Activated gamma-delta T cell treated with anti-CD3 and anti-CD28 coated beads, Interleukin-2, amount 50 U/mL, for 16 hours (primary cell): ENCODE measurements around the gene RBX1.
A peak's percentile ranks its signal among the peaks of the same experiment; 100 is the strongest.
"Not testable (repeated sequence)": the region's sequence is repeated elsewhere in the genome, so short reads cannot be mapped to it uniquely, and the experiment has no call there.

ENCODE experiments used
- DNase-seq: peaks from one replicate; pipeline ENCODE4 v3.0.0-alpha.2; 2020; ENCODE audit warnings: low read depth

The RBX1 gene

DNA sequence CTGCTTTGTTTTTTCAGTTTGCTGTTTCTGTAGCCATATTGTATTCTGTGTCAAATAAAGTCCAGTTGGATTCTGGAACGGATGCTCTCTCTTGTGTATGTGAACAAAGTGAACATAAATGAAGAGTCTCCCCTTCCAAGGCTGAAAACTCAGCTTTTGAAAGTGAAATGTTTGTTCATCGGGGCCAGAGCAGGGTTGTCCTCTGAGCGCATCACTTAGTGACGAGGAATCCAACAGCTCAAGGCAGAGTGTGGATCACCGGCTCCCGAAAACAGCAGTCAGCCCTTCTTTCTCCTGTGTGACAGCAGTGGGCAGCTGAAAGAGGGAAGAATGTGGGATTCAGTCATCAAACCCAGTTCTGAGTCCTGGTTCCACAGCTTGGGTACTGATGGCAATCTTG, 21.4 kb downstream of the RBX1 start:
- DNase-seq = no peak

DNA sequence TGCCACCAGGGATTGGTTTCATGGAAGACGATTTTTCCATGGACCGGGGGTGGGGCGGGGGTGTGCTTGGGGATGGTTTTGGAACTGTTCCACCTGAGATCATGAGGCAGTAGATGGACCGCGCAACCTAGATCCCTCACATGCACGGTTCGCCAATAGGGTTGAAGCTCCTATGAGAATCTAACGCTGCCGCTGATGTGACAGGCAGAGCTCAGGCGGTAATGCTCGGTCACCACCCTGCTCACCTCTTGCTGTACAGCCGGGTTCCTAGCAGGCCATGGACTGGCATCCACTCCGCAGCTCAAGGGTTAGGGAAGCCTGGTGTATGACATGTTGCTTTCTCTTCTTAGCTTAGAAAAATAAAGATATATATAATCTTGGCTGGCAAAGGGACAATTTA, 22.0 kb downstream of the RBX1 start:
- DNase-seq = no peak

DNA sequence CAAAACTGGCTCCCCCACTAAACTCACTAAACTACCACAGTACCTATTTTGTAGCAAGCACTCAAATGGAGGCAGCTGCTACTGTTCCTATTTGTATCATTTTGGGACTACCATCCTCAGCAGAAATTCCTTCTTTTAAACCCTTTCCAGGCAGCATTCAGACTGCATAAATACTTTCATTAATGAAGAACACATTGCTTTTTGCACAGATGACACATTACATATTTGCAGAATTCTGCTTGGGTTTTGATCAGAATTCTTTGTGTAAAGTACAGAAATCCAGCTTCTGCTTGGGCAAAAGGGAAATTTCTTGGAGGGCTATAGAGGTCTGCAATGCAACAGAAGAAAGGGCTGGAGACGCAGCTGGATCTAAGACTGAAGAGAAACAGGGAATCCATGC, 24.2 kb downstream of the RBX1 start:
- DNase-seq = no peak

DNA sequence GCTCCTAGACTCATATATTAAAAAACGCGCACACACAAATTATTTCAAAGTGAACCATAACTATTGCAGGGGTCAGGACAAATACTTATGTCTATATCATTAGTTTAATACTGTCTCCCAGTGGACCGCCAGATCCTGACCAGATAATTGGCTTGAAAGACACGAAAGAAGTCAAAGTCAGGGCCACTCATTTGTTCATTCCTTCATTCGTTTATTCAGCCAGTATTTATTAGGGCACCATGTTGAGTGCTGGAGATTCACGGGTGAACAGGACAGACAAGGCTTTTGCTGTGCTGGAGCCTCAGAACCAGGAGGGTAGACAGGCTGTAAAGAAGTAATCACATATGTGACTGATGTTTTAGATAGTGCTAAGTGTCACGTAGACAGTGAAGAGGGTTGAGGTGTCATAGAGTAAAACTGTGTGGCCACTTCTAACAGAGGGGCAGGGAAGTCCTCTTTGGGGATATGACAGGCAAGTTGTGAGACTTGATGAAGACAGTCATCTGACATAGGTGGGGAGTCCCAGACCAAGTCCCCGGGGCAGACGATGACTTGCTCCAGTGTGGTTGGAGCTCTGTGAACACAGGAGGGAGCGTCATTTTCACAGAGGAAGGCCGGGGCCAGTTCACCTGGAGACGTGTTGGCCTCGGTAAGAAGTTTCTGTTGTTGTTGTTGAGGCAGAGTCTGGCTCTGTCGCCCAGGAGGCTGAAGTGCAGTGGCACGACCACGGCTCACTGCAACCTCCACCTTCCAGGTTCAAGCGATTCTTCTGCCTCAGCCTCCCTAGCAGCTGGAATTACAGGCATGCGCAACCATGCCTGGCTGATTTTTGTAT, 25.9 kb downstream of the RBX1 start:
- DNase-seq = no peak

DNA sequence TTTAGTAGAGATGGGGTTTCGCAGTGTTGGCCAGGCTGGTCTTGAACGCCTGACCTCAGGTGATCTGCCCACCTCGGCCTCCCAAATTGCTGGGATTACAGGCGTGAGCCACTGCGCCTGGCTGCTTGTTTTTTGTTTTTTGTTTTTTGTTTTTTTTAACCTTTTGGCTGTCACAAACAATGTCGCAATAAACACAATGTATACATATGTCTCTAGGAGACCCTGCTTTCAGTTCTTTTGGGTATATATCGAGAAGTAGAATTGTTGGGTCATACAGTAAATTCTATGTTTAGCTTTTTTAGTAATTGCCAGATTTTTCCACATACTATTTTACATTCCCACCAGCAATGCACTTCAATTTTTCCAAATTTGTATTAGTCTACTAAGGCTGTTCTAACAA, 28.0 kb downstream of the RBX1 start:
- DNase-seq = no peak

DNA sequence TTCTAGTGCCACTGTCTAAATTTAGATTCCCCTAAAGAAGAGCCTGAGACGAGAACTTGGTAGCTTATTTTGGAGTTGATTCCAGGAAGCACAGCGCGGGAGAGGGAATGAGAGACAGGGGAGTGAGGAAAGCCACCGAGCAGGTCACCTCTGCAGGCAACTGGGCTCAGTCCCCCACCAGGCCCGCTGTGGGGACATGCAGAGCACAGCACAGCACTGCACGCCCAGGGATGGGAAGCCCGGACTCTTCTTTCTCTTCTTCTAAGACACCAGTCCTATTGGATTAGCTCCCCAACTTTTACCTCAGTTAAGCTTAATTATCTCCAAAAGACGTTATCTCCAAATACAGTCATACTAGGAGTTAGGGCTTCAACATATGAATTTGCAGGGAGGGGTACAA, 28.7 kb downstream of the RBX1 start:
- DNase-seq = no peak

DNA sequence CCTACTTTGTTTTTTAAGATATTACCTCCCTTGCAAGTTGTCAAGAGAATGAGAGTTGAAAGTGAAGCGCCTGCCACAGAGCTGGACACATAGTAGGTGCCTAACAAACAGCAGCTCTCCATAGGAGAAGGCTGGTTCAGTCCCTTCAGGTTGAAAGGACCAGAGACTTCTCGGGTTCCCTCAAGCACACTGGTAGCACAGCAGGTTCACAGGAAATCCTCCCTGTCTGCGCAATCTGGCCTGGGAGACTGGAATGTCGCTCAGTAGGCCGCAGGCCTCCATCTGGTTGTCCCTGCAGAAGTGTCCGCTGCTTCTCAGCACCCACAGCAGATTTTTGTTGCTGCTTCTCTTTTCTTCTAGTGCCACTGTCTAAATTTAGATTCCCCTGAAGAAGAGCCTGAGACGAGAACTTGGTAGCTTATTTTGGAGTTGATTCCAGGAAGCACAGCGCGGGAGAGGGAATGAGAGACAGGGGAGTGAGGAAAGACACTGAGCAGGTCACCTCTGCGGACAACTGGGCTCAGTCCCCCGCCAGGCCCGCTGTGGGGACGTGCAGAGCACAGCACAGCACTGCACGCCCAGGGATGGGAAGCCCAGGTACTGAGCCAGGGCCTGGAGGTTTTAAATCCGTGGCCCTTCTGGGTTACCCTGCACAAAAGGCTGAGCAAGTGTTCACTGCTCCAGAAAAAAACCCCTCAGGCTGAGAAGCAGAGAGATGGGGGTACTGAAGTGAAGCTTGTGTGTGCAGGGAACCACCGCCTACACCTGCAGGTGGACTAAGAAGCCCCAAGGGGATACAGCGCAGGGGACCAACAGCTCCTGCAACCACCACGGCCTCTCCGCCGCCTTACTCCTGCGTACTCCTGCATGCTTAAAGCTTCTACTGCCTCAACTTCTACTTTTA, 31.6 kb downstream of the RBX1 start:
- DNase-seq = no peak

DNA sequence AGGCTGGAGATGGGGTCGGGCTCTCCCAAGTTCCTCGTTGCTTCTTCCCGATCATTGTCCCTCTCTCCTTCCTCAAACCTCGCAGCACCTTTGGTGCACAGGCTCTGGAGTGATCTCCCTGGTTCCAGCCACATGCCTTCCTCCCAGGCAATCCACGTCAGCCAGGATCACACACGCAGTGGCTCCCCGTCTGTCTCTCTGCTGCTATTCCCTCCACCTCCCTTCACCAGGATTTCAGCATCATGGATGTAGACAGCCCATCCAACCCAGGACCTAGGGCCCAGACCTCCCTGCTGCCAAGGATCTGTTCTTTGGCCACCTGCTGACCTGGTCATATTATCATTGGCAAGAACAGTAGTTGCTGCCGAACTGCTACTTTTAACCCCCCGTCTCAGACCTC, 40.1 kb downstream of the RBX1 start:
- no peak for DNase-seq

DNA sequence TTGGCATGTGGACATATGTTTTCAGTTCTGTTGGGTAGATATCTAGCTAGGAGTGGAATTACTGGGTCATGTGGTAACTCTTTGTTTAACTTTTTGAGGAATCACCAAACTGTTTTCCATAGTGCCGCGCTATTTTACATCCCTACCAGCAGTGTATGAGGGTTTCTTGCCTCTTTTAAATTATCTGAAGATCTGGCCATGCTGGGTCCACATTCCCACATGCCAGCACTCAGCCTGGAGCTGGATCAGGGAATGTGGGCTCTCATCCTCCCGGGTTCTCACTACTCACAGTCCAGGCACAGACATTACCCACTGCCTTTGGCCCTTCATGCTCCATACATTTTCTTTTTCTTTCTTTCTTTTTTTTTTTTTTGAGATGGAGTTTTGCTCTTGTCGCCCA, 44.6 kb downstream of the RBX1 start:
- no peak for DNase-seq

DNA sequence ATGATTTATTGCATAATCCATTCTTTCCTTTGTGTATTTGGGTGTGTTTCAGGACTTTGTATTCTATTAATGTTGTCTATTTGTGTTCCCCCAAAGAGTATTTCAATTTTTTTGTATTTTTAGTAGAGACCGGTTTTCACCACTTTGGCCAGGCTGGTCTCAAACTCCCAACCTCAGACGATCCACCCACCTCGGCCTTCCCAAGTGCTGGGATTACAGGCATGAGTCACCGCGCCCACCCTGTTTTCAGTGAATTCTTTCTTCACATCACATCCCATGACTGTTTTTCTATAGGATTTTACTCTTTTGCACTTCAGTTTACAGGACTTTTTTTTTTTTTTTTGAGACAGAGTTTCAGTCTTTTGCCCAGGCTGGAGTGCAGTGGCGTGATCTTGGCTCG, 46.3 kb downstream of the RBX1 start:
- DNase-seq = no peak

DNA sequence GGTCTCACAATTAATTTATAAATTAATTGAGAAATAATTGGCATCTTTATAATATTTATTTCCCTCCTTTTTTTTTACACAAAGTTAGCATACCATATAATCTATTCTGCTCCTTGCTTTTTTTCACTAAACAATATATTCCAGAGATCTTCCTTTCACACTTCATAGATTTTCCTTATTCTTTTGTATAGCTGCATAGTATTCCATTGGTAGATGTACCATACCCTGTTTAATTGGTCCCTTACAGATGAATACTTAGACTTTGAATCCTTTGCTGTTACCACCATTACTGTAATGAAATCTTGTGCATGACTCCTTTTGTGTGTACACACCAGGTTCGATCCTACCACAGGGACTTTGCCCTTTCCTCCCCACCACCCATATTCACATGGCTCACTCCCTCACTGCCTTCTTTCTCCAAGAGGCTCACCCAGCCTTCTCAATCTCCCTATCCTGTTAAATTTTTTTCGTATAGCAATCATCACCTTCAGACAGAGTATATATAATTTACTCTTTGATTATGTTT, 48.9 kb downstream of the RBX1 start:
- DNase-seq = no peak

DNA sequence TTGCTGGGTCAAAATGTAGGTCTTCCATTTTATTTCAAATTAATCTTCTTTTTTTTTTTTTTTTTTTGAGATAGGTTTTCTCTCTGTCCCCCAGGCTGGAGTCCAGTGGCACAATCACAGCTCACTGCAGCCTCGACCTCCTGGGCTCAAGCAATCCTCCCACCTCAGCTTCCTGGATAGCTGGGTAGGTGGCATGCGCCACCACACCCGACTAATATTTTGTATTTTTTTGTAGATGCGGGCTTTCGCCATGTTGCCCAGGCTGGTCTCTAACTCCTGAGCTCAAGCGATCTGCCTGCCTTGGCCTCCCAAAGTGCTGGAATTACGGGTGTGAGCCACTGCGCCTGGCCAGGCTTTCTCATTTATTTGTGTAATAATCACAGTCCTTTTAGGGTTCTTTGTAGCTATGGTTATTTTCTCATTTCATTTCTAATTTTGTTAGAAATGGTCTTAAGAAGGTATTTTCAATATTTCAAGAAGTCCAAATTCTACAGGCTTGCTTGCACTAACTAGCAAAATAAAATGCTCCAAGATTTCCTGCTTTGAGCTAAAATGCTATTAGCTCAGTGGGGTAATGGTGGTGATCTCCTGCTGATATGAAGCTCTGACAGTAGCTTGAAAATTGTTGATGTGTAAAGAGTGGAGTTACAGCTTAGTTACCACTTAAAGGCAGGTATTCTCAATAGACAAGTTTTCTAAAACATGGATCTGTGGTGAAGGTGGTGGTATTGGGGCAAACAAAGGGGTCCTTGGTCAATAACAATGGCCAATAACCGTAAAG, 50.0 kb downstream of the RBX1 start:
- no peak for DNase-seq

DNA sequence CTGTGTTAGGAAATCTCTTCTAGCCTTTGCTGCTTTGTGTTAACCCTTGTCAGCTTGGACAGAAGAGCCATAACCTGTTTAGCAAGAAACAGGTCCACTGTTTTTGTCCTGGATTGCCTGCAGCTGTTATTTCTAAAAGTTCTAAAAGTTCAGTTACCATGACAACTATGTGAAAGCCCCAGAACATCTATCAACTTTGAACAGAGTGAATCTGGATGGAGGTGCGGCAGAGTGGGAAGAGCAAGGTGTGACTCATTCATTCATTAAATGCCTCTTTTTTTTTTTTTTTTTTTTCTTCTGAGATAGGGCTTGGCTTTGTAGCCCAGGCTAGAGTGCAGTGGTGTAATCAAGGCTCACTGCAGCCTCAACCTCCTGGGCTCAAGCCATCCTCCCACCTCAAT, 50.5 kb downstream of the RBX1 start:
- DNase-seq = no peak

DNA sequence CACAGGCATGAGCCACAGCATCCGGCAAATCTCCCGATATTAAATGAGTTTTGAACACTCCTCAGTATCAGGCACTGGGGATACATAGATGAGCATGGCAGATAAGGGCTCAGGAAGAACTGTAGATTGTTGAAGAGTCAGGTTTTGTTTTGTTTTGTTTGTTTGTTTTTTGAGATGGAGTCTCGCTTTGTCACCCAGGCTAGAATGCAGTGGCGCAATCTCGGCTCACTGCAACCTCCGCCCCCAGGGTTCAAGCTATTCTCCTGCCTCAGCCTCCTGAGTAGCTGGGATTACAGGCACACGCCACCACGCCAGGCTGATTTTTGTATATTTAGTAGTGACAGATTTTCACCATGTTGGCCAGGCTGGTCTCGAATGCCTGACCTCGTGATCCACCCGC, 51.2 kb downstream of the RBX1 start:
- DNase-seq = not testable (repeated sequence)

DNA sequence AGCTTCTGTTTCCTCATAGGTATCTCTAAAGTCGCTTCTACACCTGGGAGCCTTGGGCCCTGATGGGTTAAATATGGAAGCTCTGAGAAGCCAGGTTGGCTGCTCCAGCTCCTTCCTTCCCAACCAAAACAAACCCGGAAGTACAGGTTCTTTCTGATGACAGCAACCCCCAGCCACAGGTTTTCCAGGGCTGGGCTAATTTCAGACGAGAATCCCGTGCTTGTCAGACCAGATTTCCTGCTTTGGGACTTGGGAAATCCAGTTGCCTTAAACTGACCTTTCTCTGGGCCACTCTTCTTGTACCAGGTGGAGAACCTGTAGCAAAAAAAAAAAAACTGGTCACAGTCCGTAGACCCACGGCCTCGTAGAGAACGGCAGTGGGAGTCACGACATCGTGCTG, 51.9 kb downstream of the RBX1 start:
- no peak for DNase-seq

DNA sequence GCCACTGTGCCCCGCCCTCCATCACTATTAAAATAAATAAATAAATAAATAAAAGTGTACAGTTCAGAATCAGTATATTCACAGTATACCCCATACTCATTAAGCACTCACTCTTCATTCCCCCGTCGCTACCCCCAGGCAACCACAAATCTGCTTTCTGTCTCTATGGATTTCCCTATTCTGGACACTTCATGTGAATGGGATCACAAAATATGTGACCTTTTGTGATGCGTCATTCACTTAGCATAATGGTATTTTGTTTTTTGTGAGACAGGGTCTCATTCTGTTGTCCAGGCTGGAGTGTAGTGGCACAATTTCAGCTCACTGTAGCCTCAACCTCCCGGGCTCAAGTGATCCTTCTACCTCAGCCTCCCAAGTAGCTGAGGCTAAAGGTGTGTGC, 52.8 kb downstream of the RBX1 start:
- no peak for DNase-seq

DNA sequence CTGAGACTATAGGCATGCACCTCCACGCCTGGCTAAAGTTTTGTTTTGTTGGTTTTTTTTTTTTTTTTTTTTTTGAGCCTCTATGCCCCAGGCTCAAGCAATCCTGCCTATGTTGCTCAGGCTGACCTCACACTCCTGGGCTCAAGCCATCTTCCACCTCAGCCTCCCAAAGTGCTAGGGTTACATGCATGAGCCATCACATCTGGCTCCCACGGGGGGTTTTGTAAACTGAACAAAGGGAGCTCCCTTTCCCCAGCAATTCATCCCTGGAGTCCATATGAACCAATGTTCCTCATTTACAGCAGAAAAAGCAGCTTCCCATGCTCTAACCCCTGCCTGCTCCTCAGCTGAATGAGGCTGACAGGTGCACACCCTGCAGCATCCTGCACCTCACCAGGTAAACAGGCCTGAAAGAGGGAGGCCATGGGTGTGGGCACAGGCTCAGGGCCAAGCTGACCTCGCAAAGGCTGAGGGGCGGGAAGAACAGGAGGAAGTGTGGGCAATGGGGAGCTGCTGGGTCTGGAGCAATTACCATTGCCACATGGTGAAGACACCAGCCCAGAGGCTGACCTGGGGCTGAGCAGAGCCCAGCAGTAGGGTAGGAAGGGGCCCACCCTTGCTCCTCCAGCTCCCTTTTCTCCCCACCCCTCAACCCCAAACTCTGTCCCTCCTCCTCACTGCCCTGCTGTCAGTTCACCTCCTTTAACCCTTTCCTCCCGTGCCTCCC, 58.2 kb downstream of the RBX1 start:
- DNase-seq = no peak

DNA sequence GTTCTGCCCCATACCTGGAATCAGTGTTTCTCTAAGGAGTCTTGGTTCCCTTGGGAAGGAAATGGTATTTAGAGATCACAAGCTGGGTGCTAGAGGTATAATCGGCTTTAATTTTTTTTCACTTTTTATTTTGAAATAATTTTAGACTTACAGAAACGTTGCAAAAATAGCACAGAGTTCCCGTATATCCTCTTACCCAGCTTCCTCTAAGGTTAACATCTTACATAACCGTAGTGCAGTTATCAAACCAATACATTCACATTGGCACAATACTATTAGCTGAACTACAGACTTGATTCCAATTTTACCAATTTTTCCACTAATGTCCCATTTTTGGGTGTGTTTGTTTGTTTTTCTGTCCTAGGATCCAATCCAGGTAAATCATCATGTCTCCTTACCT, 63.8 kb downstream of the RBX1 start:
- DNase-seq = no peak

DNA sequence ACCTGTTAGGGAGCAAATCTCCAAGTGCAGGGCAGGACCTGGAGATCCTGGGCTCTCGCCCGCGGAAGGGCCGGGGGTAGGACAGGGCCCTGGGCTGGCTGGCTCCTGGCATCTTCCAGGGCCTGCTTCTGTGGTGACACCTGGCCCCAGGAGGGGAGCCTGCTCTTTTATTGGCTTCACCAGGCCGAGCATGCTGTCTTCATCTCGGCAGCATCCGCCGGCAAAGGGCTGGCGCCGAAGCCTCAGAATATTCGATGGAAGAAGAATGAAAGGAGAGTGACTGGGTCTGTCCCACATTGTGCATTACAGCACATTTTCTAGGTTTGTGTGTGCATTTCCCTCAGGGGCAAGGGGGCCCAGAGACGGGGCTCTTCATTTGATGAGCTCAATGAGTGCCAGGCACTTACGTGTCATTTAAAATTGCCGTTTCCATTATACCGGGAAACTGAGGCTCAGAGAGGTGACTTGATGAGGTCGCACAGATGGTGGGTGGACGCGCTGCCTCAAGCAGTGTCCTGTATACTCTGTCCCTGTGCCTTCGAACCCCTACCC, 70.0 kb downstream of the RBX1 start:
- DNase-seq = no peak

DNA sequence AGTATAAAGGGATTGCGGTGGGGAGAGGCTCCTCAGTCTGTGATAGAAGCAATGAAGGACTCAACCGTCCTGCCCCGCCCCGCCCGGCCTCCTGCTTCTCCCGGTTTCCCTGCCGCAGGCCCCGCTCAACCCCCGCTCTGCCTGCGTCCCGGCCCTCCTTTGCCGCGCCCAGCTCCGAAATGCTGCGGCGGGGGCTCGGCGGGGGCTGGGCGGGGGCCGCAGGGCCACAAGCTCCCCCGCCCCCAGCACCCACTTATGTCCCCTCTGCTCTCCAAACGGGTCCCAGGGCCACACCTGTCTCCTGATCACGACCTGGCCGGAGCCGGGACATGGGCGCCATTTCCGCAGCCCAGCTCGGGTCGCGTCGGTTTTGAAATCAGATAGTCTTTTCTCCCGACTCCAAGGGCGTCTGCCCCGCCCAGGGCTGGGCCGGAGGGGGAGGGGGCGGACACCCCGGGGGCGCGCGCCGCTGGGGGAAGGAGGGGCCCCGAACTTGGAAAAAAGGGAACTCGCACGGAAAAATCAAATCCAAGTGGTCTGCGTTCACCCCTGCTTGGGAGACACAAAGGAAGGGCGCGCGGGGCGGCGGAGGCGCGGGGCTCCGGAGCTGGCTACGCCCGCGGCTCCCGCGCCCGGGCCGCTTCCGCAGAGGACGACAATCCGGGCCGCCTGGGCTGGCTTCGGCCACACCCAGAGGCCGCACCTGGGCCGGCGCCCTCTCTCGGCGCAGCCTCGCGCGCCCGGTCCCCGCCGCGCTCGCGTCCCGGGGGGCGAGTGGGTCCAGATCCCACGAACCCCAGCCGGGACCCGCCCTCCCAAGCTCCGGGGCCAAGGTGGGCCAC, 70.7 kb downstream of the RBX1 start:
- peak; percentile 9 for DNase-seq
